Peyer's patch (tissue), 4 donors: Measurements from ENCODE around the gene GSAP.

Source experiments
- POLR2A ChIP-seq, 2 donors: fragments of 450-650 bp; IDR thresholded peaks; one replicate each; pipeline ENCODE4 v1.5.1; 2017; ENCODE audit warnings: antibody characterized with exemption in 2 of 2, mild to moderate bottlenecking in 2 of 2, moderate library complexity in 2 of 2
- TF ChIP-seq, protein P1 (sequence below), 6 experiments: fragments of 450-650 bp in 4 of 6; fragments of 200-600 bp in 2 of 6; sonication (generic) in 1 of 6; IDR thresholded peaks; one replicate each; pipeline ENCODE4 v1.5.1; 2017 to 2019; ENCODE audit warnings: antibody characterized with exemption in 6 of 6, mild to moderate bottlenecking in 3 of 6, moderate library complexity in 1 of 6

DNA sequence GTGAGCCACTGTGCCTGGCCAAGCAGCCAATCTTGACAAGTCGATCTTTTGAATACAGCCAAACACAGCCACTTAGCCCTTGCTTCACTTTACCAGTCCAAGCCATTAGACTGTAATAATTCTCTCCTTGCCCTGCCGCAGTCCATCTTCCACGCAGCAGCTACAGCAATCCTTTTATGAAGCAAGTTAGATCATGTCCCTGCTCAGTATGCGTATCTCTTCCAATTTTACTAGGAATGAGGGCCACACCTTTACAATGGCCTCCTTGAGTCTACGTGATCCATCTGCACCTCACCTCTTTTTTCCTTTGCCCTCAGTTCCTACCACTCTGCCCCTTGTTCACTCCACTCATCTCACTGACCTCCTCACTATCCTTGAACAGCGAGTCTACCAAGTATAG lies 22.2 kb downstream of the GSAP start:
- TF ChIP-seq, protein P1, sequence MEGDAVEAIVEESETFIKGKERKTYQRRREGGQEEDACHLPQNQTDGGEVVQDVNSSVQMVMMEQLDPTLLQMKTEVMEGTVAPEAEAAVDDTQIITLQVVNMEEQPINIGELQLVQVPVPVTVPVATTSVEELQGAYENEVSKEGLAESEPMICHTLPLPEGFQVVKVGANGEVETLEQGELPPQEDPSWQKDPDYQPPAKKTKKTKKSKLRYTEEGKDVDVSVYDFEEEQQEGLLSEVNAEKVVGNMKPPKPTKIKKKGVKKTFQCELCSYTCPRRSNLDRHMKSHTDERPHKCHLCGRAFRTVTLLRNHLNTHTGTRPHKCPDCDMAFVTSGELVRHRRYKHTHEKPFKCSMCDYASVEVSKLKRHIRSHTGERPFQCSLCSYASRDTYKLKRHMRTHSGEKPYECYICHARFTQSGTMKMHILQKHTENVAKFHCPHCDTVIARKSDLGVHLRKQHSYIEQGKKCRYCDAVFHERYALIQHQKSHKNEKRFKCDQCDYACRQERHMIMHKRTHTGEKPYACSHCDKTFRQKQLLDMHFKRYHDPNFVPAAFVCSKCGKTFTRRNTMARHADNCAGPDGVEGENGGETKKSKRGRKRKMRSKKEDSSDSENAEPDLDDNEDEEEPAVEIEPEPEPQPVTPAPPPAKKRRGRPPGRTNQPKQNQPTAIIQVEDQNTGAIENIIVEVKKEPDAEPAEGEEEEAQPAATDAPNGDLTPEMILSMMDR (IDR thresholded peaks at IDR 0.05), result no peak
- TF ChIP-seq POLR2A (IDR thresholded peaks at IDR 0.05), result no peak
